ENCODE measurements around the gene ESAM.

Gene ESAM

DNA sequence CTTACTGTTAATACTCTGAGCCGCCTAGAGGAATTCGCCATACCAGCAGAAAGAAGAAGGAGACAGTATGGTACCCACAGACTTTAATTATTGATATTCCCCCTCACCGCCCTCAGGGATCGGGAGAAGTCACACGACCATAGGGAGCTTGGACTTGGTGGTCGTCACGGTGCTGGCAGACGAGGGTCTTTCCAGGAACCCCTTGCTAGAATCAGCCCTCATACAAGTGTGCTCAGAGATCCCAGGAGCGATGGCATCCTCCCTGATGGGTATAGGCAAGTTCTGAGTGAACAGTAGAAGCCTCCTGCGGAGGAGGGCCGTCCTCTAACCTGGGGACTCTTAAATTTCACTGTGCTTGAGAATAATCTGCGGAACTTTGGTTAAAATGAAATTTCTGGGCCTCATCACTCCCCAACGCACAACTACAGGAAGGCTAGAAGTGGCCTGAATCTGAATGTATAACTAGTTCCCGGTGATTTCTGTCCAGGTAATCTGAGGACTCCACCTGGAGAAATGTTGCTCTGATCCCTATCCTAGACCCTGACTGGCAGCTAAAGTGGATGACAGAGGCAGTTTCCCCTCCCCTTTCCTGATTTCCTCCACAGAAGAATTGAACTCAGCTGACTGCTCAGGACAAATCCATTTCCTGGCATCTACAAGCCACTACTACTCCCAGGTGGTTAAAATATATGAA, 14.5 kb downstream of the ESAM start:
- no peak for DNase-seq (ENCODE audit: low read depth)
- no peak for TF ChIP-seq CTCF (IDR thresholded peaks at IDR 0.05; ENCODE audit: insufficient read depth, low read depth, low read length, missing control alignments)
- no peak overlapping the region for H3K4me3 ChIP-seq (ENCODE audit: low read length)

GRCh38 chr11:124746621-124747243, 15.4 kb downstream of the ESAM start:
- peak; percentile 60 for TF ChIP-seq CTCF (IDR thresholded peaks at IDR 0.05; ENCODE audit: insufficient read depth, low read depth, low read length, missing control alignments)
- DNase-seq (ENCODE audit: low read depth): peak; percentile 84
- H3K4me3 ChIP-seq (ENCODE audit: low read length): peak overlapping the region; percentile 65

DNA sequence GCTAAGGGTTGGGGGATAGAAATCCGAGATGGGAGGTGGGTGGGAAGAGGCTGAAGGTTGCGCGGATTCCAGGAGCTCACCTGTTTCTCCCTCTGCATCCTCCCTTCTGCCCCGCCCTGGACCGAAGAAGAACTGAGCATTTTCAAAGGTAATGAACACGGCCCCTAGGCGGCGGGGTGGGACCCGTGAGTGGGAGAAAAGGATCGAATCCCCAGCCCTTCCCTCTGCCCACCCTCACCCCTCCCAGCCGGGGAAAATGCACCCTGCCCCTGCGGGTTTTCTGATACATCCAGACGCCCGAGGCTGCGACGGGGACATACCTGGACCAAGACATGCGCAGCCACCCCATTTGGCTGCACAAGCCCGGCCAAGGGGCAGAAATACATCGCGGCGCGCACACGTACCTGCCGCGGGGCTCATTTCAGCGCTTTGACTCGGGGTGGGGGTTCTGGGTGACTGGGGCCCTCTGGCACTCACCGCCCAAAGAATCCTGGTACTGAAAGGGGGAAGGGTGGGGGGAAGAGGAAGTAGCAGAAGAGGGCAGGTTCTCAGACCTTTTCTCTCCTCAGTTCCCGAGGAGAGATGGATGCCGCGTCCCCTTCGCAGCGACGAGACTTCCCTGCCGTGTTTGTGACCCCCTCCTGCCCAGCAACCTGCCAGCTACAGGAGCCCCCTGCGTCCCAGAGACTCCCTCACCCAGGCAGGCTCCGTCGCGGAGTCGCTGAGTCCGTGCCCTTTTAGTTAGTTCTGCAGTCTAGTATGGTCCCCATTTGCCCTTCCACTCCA, 16.1 kb downstream of the ESAM start:
- peak overlapping the region; percentile 65 for H3K4me3 ChIP-seq (ENCODE audit: low read length)
- TF ChIP-seq CTCF (IDR thresholded peaks at IDR 0.05; ENCODE audit: insufficient read depth, low read depth, low read length, missing control alignments): peak; percentile 44
- peak; percentile 30 for DNase-seq (ENCODE audit: low read depth)

GRCh38 chr11:124745270-124745834, 16.7 kb downstream of the ESAM start:
- no peak for DNase-seq (ENCODE audit: low read depth)
- peak overlapping the region; percentile 65 for H3K4me3 ChIP-seq (ENCODE audit: low read length)
- no peak for TF ChIP-seq CTCF (IDR thresholded peaks at IDR 0.05; ENCODE audit: insufficient read depth, low read depth, low read length, missing control alignments)

DNA sequence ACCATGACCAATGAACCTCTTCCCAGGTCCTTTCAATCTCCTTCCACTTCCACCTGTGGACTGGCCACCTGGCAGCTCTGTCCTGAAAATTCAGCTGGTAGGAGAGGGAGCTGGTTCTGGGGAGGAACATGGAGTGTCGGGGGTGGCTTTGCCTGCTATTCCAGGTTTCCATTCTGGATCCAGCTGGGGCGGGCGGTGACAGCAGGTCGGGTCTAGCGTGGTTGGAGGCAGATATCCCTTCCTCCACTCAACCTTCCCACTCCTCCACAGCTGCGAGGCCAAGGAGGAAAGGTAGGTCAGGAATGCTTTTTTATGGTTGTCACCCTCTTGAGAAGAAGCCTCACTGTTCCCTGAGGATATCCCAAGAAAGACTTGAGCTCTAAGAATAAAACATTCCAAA, 19.0 kb downstream of the ESAM start:
- no peak for TF ChIP-seq CTCF (IDR thresholded peaks at IDR 0.05; ENCODE audit: insufficient read depth, low read depth, low read length, missing control alignments)
- no peak for DNase-seq (ENCODE audit: low read depth)
- H3K4me3 ChIP-seq (ENCODE audit: low read length): no peak overlapping the region

DNA sequence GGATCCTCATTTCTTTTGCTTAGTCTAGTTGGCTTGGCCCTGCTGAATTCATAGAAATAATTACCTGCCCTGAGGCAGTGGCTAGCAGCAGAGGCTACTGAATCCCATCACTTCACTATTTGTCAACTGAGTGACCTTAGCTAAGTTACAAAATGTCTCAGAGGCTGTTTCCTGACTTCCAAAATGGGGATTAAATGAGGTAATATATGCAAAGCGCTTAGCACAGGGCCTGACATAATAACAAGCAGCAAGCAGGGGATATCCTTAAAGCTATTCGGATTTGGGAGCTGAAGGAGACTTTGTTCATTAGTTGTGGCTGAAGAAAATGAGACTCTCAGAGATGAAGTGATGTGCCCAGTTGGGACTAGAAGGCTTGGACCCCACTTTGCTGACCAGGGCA, 19.5 kb downstream of the ESAM start:
- TF ChIP-seq CTCF (IDR thresholded peaks at IDR 0.05; ENCODE audit: insufficient read depth, low read depth, low read length, missing control alignments): no peak
- no peak overlapping the region for H3K4me3 ChIP-seq (ENCODE audit: low read length)
- DNase-seq (ENCODE audit: low read depth): no peak

All from epithelial cell of esophagus (primary cell).